Mucosa of stomach (tissue), 1 donor: ENCODE measurements around the gene ZDHHC9.

Experiments
- H3K27me3 ChIP-seq: one replicate; pipeline ENCODE4 v1.7.0; 2013; ENCODE audit warnings: mild to moderate bottlenecking, low read length; ENCODE audit not compliant: control insufficient read depth, insufficient read depth
- H3K36me3 ChIP-seq: one replicate; pipeline ENCODE4 v1.7.0; 2013; ENCODE audit warnings: low read length; ENCODE audit not compliant: control insufficient read depth, insufficient read depth
- H3K4me1 ChIP-seq: one replicate; pipeline ENCODE4 v1.7.0; 2013; ENCODE audit warnings: mild to moderate bottlenecking, low read length; ENCODE audit not compliant: control insufficient read depth, insufficient read depth
- H3K4me3 ChIP-seq: one replicate; pipeline ENCODE4 v1.7.0; 2013; ENCODE audit warnings: low read length
- H3K9ac ChIP-seq: one replicate; pipeline ENCODE4 v1.7.0; 2013; ENCODE audit warnings: mild to moderate bottlenecking, low read length, moderate library complexity
- H3K9me3 ChIP-seq: one replicate; pipeline ENCODE4 v1.7.0; 2013; ENCODE audit warnings: mild to moderate bottlenecking, low read length, moderate library complexity; ENCODE audit not compliant: control insufficient read depth
- donor health status: Pancreatic carcinoma.

ZDHHC9 gene

GRCh38 chrX:129808829-129809796 lies 34.6 kb downstream of the ZDHHC9 start:
- Histone ChIP-seq H3K27me3 (no peaks in the 10 kb centered on the region), H3K36me3 (no peaks in the 10 kb centered on the region), H3K9me3 (no peaks in the 10 kb centered on the region), H3K4me3 (no peak overlapping the region), H3K4me1 (no peaks in the 10 kb centered on the region), H3K9ac (no peak overlapping the region)

- Histone ChIP-seq H3K9ac (no peak overlapping the region), H3K27me3 (no peaks in the 10 kb centered on the region), H3K4me1 (no peaks in the 10 kb centered on the region), H3K4me3 (no peak overlapping the region), H3K36me3 (no peaks in the 10 kb centered on the region), H3K9me3 (no peaks in the 10 kb centered on the region)
Measured at GRCh38 chrX:129808158-129808828, 35.4 kb downstream of the ZDHHC9 start.

GRCh38 chrX:129804806-129805205 lies 38.9 kb downstream of the ZDHHC9 start:
- H3K9ac ChIP-seq, result no peak overlapping the region
- H3K4me1 ChIP-seq, result no peaks in the 10 kb centered on the region
- no peaks in the 10 kb centered on the region for H3K36me3 ChIP-seq
- no peak overlapping the region for H3K4me3 ChIP-seq
- H3K27me3 ChIP-seq, result no peaks in the 10 kb centered on the region
- H3K9me3 ChIP-seq, result no peaks in the 10 kb centered on the region

- Histone ChIP-seq H3K4me1 (no peaks in the 10 kb centered on the region), H3K9me3 (no peaks in the 10 kb centered on the region), H3K36me3 (no peaks in the 10 kb centered on the region), H3K4me3 (no peak overlapping the region), H3K9ac (no peak overlapping the region), H3K27me3 (no peaks in the 10 kb centered on the region)
Measured at GRCh38 chrX:129802863-129803262, 40.8 kb downstream of the ZDHHC9 start.

- no peaks in the 10 kb centered on the region for H3K36me3 ChIP-seq
- no peaks in the 10 kb centered on the region for H3K4me1 ChIP-seq
- no peaks in the 10 kb centered on the region for H3K27me3 ChIP-seq
- no peak overlapping the region for H3K4me3 ChIP-seq
- H3K9me3 ChIP-seq, result no peaks in the 10 kb centered on the region
- H3K9ac ChIP-seq, result no peak overlapping the region
Measured at GRCh38 chrX:129800186-129800585, 43.5 kb downstream of the ZDHHC9 start.

- no peak overlapping the region for H3K4me3 ChIP-seq
- no peaks in the 10 kb centered on the region for H3K4me1 ChIP-seq
- no peaks in the 10 kb centered on the region for H3K9me3 ChIP-seq
- no peaks in the 10 kb centered on the region for H3K27me3 ChIP-seq
- H3K36me3 ChIP-seq, result no peaks in the 10 kb centered on the region
- H3K9ac ChIP-seq, result no peak overlapping the region
Measured at GRCh38 chrX:129798888-129799287, 44.8 kb downstream of the ZDHHC9 start.

- Histone ChIP-seq H3K36me3 (no peaks in the 10 kb centered on the region), H3K9ac (no peak overlapping the region), H3K4me1 (no peaks in the 10 kb centered on the region), H3K27me3 (no peaks in the 10 kb centered on the region), H3K9me3 (no peaks in the 10 kb centered on the region), H3K4me3 (no peak overlapping the region)
Measured at GRCh38 chrX:129798456-129798855, 45.2 kb downstream of the ZDHHC9 start.

GRCh38 chrX:129797251-129797906 lies 46.3 kb downstream of the ZDHHC9 start:
- no peak overlapping the region for H3K9ac ChIP-seq
- H3K36me3 ChIP-seq, result no peaks in the 10 kb centered on the region
- H3K27me3 ChIP-seq, result no peaks in the 10 kb centered on the region
- no peak overlapping the region for H3K4me3 ChIP-seq
- H3K9me3 ChIP-seq, result no peaks in the 10 kb centered on the region
- H3K4me1 ChIP-seq, result no peaks in the 10 kb centered on the region

- Histone ChIP-seq H3K4me1 (no peaks in the 10 kb centered on the region), H3K4me3 (no peak overlapping the region), H3K9me3 (no peaks in the 10 kb centered on the region), H3K9ac (no peak overlapping the region), H3K27me3 (no peaks in the 10 kb centered on the region), H3K36me3 (no peaks in the 10 kb centered on the region)
Measured at GRCh38 chrX:129795584-129795983, 48.1 kb downstream of the ZDHHC9 start.

- no peaks in the 10 kb centered on the region for H3K9me3 ChIP-seq
- no peak overlapping the region for H3K9ac ChIP-seq
- H3K36me3 ChIP-seq, result no peaks in the 10 kb centered on the region
- no peaks in the 10 kb centered on the region for H3K27me3 ChIP-seq
- no peak overlapping the region for H3K4me3 ChIP-seq
- no peaks in the 10 kb centered on the region for H3K4me1 ChIP-seq
Measured at GRCh38 chrX:129793604-129794191, 50.0 kb downstream of the ZDHHC9 start.

GRCh38 chrX:129792586-129793291 lies 50.9 kb downstream of the ZDHHC9 start:
- Histone ChIP-seq H3K4me1 (no peaks in the 10 kb centered on the region), H3K9me3 (no peaks in the 10 kb centered on the region), H3K27me3 (no peaks in the 10 kb centered on the region), H3K9ac (no peak overlapping the region), H3K4me3 (no peak overlapping the region), H3K36me3 (no peaks in the 10 kb centered on the region)
